Coronary artery (tissue), 2 donors: ENCODE results near the gene KLF13.

Source experiments
- DNase-seq: peaks from one replicate; pipeline ENCODE4 v3.0.0-alpha.2; 2017; ENCODE audit warnings: low spot score
- H3K27ac ChIP-seq, 2 donors: fragments of 200-600 bp; sonication (generic); one replicate each; pipeline ENCODE4 v1.5.1; 2016 to 2019
- H3K4me3 ChIP-seq: fragments of 200-600 bp; sonication (generic); 2 replicates; pipeline ENCODE4 v1.5.1; 2016; ENCODE audit warnings: mild to moderate bottlenecking, moderate library complexity
- CTCF ChIP-seq: fragments of 200-600 bp; sonication (generic); IDR thresholded peaks from one replicate; pipeline ENCODE4 v1.5.1; 2019; ENCODE audit warnings: antibody characterized with exemption

The KLF13 gene

GRCh38 chr15:31280831-31281216, 45.8 kb upstream of the KLF13 start:
- no peak for DNase-seq
- no peak for TF ChIP-seq CTCF
- no peak overlapping the region for H3K4me3 ChIP-seq

GRCh38 chr15:31283043-31283442, 43.6 kb upstream of the KLF13 start:
- TF ChIP-seq CTCF, result no peak
- DNase-seq, result no peak
- Histone ChIP-seq H3K4me3 (no peak overlapping the region), H3K27ac (no peak overlapping the region)

More at GRCh38 chr15:31280831-31281216, 45.8 kb upstream of the KLF13 start:
- no peak overlapping the region for H3K27ac ChIP-seq

DNA sequence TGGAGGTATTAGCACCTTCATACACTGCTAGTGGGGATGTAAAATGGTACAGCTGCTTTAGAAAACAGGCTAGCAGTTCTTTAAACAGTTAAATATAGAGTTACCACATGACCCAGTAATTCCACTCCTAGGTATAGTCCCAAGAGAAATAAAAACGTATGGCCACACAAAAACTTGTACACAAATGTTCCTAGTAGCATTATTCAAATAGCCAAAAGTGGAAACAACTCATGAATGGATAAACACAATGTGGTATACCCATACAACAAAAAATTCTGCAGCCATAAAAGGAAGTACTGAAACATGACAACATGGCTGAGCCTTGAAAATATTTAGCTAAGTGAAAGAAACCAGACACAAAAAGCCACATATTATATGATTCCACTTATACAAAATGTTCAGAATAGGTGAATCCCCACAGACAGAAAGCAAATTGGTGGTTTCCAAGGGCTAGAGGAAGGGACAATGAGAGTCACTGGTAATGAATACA, 40.8 kb upstream of the KLF13 start:
- DNase-seq, result no peak
- no peak overlapping the region for H3K27ac ChIP-seq
- TF ChIP-seq CTCF, result no peak
- no peak overlapping the region for H3K4me3 ChIP-seq

DNA sequence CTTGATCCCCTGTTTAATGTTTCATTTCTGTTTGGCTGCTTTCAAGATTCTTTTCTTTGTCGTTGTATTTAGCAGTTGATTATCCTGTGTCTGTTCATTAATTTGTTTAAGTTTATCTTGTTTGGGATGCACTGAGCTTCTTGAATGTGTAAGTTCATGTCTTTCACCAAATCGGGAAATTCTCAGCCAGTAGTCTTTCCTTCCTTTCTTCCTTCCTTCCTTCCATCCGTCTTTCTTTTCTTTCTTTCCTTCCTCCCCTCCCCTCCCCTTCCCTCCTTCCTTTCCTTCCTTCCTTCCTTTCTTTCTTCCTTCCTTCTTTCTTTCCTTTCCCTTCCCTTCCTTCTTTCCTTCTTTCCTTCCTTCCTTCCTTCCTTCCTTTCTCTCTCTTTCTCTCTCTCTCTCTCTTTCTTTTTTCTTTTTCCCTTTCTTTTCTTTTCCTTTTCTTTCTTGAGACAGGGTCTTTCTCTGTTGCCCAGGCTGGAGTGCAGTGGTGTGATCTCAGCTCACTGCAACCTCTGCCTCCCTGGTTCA, 35.5 kb upstream of the KLF13 start:
- DNase-seq, result no peak
- Histone ChIP-seq H3K27ac (no peak overlapping the region), H3K4me3 (no peak overlapping the region)
- no peak for TF ChIP-seq CTCF

GRCh38 chr15:31292391-31293015, 34.1 kb upstream of the KLF13 start:
- no peak for TF ChIP-seq CTCF
- Histone ChIP-seq H3K4me3 (no peak overlapping the region), H3K27ac (no peak overlapping the region)
- no peak for DNase-seq

GRCh38 chr15:31293655-31294054, 33.0 kb upstream of the KLF13 start:
- H3K27ac ChIP-seq, result no peak overlapping the region
- H3K4me3 ChIP-seq, result no peak overlapping the region
- DNase-seq, result no peak
- TF ChIP-seq CTCF, result no peak

DNA sequence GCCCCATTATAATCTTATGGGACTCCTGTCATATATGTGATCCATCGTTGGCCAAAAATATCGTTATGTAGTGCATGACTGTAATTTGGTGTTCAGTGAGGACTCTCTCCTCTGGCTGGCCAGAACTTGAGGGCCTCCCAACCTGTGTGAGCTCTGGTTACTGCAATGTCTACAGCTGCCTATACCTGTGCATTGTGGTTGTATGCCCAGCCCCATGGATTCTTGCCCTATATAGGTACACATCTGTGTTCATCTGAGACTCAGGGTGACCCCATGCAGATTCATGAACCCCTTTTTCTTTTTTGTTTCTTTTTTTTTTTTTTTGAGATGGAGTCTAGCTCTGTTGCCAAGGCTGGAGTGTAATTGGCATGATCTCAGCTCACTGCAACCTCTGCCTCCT, 32.6 kb upstream of the KLF13 start:
- DNase-seq, result no peak
- Histone ChIP-seq H3K27ac (no peak overlapping the region), H3K4me3 (no peak overlapping the region)
- no peak for TF ChIP-seq CTCF
